Naive thymus-derived CD4-positive, alpha-beta T cell (primary cell): ENCODE measurements around the gene RXRG. TPM values are rescaled to one million over a fixed set of nuclear protein-coding genes. Genes with fewer than 3 reads are reported as not detected.

Experiments
- ATAC-seq: fragments of 150-1000 bp; cut with Tn5 transposase; 2 replicates; pipeline ENCODE4 v1.10.0; 2021; ENCODE audit warnings: mild to moderate bottlenecking, moderate library complexity
- CTCF ChIA-PET: fragments of 350-600 bp; sonication (Branson Sonifier 250); formaldehyde crosslinking; loops from one replicate; lab custom pipeline; 2021; ENCODE audit warnings: antibody characterized with exemption; lab: Charles Lee
- POLR2A ChIA-PET: fragments of 350-600 bp; sonication (Branson Sonifier 250); formaldehyde crosslinking; loops from one replicate; lab custom pipeline; 2021; ENCODE audit warnings: antibody characterized with exemption, inconsistent platforms; lab: Charles Lee
- DNase-seq, 9 donors: peaks; one replicate each; pipeline versions ENCODE4 v3.0.0 to v3.0.0-alpha.2; 2020 to 2022; ENCODE audit warnings: mixed read lengths in 1 of 9
- H3K27ac ChIP-seq: one replicate; pipeline ENCODE4 v1.7.0; 2013; ENCODE audit warnings: mild to moderate bottlenecking, low read depth, low read length, moderate library complexity
- H3K27me3 ChIP-seq, 2 donors: one replicate each; pipeline ENCODE4 v1.7.0; 2013; ENCODE audit warnings: low read length in 2 of 2, mild to moderate bottlenecking in 2 of 2, moderate library complexity in 2 of 2; ENCODE audit not compliant: control insufficient read depth in 2 of 2, insufficient read depth in 2 of 2
- H3K36me3 ChIP-seq, 3 experiments: 1 replicate in 2 of 3; 2 replicates in 1 of 3; pipeline ENCODE4 v1.7.0; 2013; ENCODE audit warnings: low read length in 3 of 3, mild to moderate bottlenecking in 3 of 3, moderate library complexity in 1 of 3; ENCODE audit not compliant: insufficient read depth in 3 of 3, control insufficient read depth in 2 of 3
- H3K4me1 ChIP-seq, 2 donors: one replicate each; pipeline ENCODE4 v1.7.0; 2013; ENCODE audit warnings: low read length in 2 of 2, mild to moderate bottlenecking in 2 of 2, moderate library complexity in 1 of 2; ENCODE audit not compliant: control insufficient read depth in 2 of 2, insufficient read depth in 2 of 2
- H3K4me3 ChIP-seq: 2 replicates; pipeline ENCODE4 v1.7.0; 2013; ENCODE audit warnings: mild to moderate bottlenecking, low read length
- H3K9me3 ChIP-seq, 3 experiments: 1 replicate in 2 of 3; 2 replicates in 1 of 3; pipeline ENCODE4 v1.7.0; 2013; ENCODE audit warnings: low read length in 3 of 3; ENCODE audit not compliant: control insufficient read depth in 2 of 3
- H3K27ac Mint-ChIP-seq, 9 donors: one replicate each; pipeline ENCODE4 v1.8.0; 2020 to 2022; ENCODE audit warnings: mixed read lengths in 9 of 9, mild to moderate bottlenecking in 8 of 9, moderate library complexity in 5 of 9, inconsistent platforms in 2 of 9
- H3K27me3 Mint-ChIP-seq, 5 donors: one replicate each; pipeline ENCODE4 v1.8.0; 2021 to 2022; ENCODE audit warnings: mixed read lengths in 5 of 5, mild to moderate bottlenecking in 1 of 5
- H3K36me3 Mint-ChIP-seq, 5 donors: one replicate each; pipeline ENCODE4 v1.8.0; 2020 to 2022; ENCODE audit warnings: mixed read lengths in 5 of 5, mild to moderate bottlenecking in 3 of 5, inconsistent platforms in 1 of 5
- H3K4me1 Mint-ChIP-seq, 7 donors: one replicate each; pipeline ENCODE4 v1.8.0; 2020 to 2022; ENCODE audit warnings: mixed read lengths in 7 of 7, mild to moderate bottlenecking in 3 of 7, inconsistent platforms in 1 of 7
- H3K4me3 Mint-ChIP-seq, 10 donors: one replicate each; pipeline ENCODE4 v1.8.0; 2020 to 2022; ENCODE audit warnings: mild to moderate bottlenecking in 10 of 10, mixed read lengths in 10 of 10, moderate library complexity in 6 of 10, inconsistent platforms in 2 of 10
- H3K9me3 Mint-ChIP-seq, 11 donors: one replicate each; pipeline ENCODE4 v1.8.0; 2020 to 2022; ENCODE audit warnings: mixed read lengths in 11 of 11, mild to moderate bottlenecking in 4 of 11, inconsistent platforms in 1 of 11, moderate library complexity in 1 of 11
- intact Hi-C, 2 donors: fragments of 100-400 bp; cut with micrococcal nuclease; formaldehyde crosslinking; loops; one replicate each; pipeline ENCODE4 v1.15.1; 2023
- polyA plus RNA-seq, 2 donors: library from polyadenylated mRNA; unstranded; fragments of 300-500 nt; fragmentation: Illumina TruSeq; gene quantifications; one replicate each; pipeline ENCODE4 v1.2.3, GENCODE V29; 2021
- total RNA-seq, 6 experiments: library from RNA in 5 of 6; stranded (reverse) in 5 of 6; gene quantifications; 1 replicate in 5 of 6; 2 replicates in 1 of 6; pipeline ENCODE4 v1.2.3 and lab custom pipeline; 2021 to 2026

RXRG gene
- total RNA-seq = not detected
- not detected for polyA plus RNA-seq
- total RNA-seq (lab: John Stamatoyannopoulos, UW) = not detected

- ChIA-PET CTCF (no interaction called here), POLR2A (no interaction called here)
- Histone ChIP-seq H3K27ac (no peak within 1 kb of the TSS), H3K4me1 (peaks cover 0 to 10% of the 10 kb centered on the region in 2 donors), H3K27me3 (peaks cover 3 to 7% of the 10 kb centered on the region in 2 donors), H3K36me3 (no peaks in the 10 kb centered on the region), H3K4me3 (peak within 1 kb of the TSS; percentile 9), H3K9me3 (no peaks in the 10 kb centered on the region)
- DNase-seq = peak in 5 of 9 donors; percentile 21 to 30 (median 29)
- intact Hi-C loops = no loop called here
- H3K4me1 Mint-ChIP-seq = peaks cover 0 to 3% (median 0%) of the 10 kb centered on the region in 7 donors
- peak within 1 kb of the TSS in 4 of 10 donors; percentile 19 to 49 (median 32) for H3K4me3 Mint-ChIP-seq
- H3K27me3 Mint-ChIP-seq = peaks cover 9 to 53% (median 28%) of the 10 kb centered on the region in 5 donors
- H3K9me3 Mint-ChIP-seq = peaks cover 0 to 3% (median 0%) of the 10 kb centered on the region in 11 donors
- no peak within 1 kb of the TSS for H3K27ac Mint-ChIP-seq
- ATAC-seq = peak; percentile 54
- H3K36me3 Mint-ChIP-seq = no peaks in the 10 kb centered on the region
These were observed at the start of gene RXRG for GRCh38 chr1:165444897-165445370. Gene RXRG, minus strand, starts transcription at chr1:165445126. Its CDS starts 233 bp downstream, at chr1:165444893.

GRCh38 chr1:165492845-165493373, 48.0 kb upstream of the RXRG start:
- no peaks in the 10 kb centered on the region for H3K9me3 ChIP-seq
- no peaks in the 10 kb centered on the region for H3K27me3 ChIP-seq
- H3K36me3 ChIP-seq = no peaks in the 10 kb centered on the region
- H3K4me1 ChIP-seq = no peaks in the 10 kb centered on the region
- Mint-ChIP-seq H3K4me1 (peaks cover 0 to 3% (median 0%) of the 10 kb centered on the region in 7 donors), H3K9me3 (no peaks in the 10 kb centered on the region), H3K36me3 (no peaks in the 10 kb centered on the region), H3K27me3 (peaks cover 0 to 21% (median 18%) of the 10 kb centered on the region in 5 donors), H3K27ac (no peak overlapping the region), H3K4me3 (no peak overlapping the region)
- ChIA-PET POLR2A (no interaction called here), CTCF (no interaction called here)
- no peak overlapping the region for H3K27ac ChIP-seq
- DNase-seq (no peak), ATAC-seq (no peak)
- H3K4me3 ChIP-seq = no peak overlapping the region
- intact Hi-C loops = no loop called here

GRCh38 chr1:165490175-165490574, 45.2 kb upstream of the RXRG start:
- no peaks in the 10 kb centered on the region for H3K9me3 ChIP-seq
- H3K27ac ChIP-seq = no peak overlapping the region
- ChIA-PET POLR2A (no interaction called here), CTCF (no interaction called here)
- ATAC-seq = no peak
- no peak overlapping the region for H3K4me3 Mint-ChIP-seq
- H3K36me3 ChIP-seq = no peaks in the 10 kb centered on the region
- H3K27ac Mint-ChIP-seq = no peak overlapping the region
- H3K4me3 ChIP-seq = no peak overlapping the region
- no peaks in the 10 kb centered on the region for H3K9me3 Mint-ChIP-seq
- H3K27me3 Mint-ChIP-seq = peaks cover under 1 to 33% (median 15%) of the 10 kb centered on the region in 5 donors
- DNase-seq = no peak
- H3K27me3 ChIP-seq = no peaks in the 10 kb centered on the region
- intact Hi-C loops = no loop called here
- peaks cover 0 to 6% (median 0%) of the 10 kb centered on the region in 7 donors for H3K4me1 Mint-ChIP-seq
- H3K4me1 ChIP-seq = no peaks in the 10 kb centered on the region
- H3K36me3 Mint-ChIP-seq = no peaks in the 10 kb centered on the region

- DNase-seq = no peak
- Histone ChIP-seq H3K27me3 (no peaks in the 10 kb centered on the region), H3K36me3 (no peaks in the 10 kb centered on the region), H3K27ac (no peak overlapping the region), H3K9me3 (no peaks in the 10 kb centered on the region), H3K4me3 (no peak overlapping the region), H3K4me1 (no peaks in the 10 kb centered on the region)
- intact Hi-C loops = no loop called here
- Mint-ChIP-seq H3K27me3 (peaks cover 5 to 32% (median 10%) of the 10 kb centered on the region in 5 donors), H3K4me1 (peaks cover 0 to 10% (median 0%) of the 10 kb centered on the region in 7 donors), H3K9me3 (no peaks in the 10 kb centered on the region), H3K27ac (no peak overlapping the region), H3K4me3 (no peak overlapping the region), H3K36me3 (no peaks in the 10 kb centered on the region)
- ChIA-PET POLR2A (no interaction called here), CTCF (interaction anchor here (0.6 kb wide), 1 partner anchor 117 kb away, joined by 3 read pairs; no protein-coding TSS in a partner anchor)
- ATAC-seq = no peak
These were observed 43.0 kb upstream of the RXRG start for GRCh38 chr1:165487921-165488320.

- ChIA-PET CTCF (no interaction called here), POLR2A (interaction anchor here (0.7 kb wide), 1 partner anchor 423 kb away, joined by 3 read pairs; no protein-coding TSS in a partner anchor)
- Mint-ChIP-seq H3K27ac (no peak overlapping the region), H3K4me1 (peaks cover 0 to 19% (median 5%) of the 10 kb centered on the region in 7 donors), H3K9me3 (no peaks in the 10 kb centered on the region), H3K27me3 (peaks cover 4 to 30% (median 10%) of the 10 kb centered on the region in 5 donors), H3K4me3 (no peak overlapping the region), H3K36me3 (no peaks in the 10 kb centered on the region)
- H3K27me3 ChIP-seq = no peaks in the 10 kb centered on the region
- H3K4me1 ChIP-seq = no peaks in the 10 kb centered on the region
- no peak for DNase-seq
- ATAC-seq = no peak
- H3K4me3 ChIP-seq = no peak overlapping the region
- H3K36me3 ChIP-seq = no peaks in the 10 kb centered on the region
- no peaks in the 10 kb centered on the region for H3K9me3 ChIP-seq
- H3K27ac ChIP-seq = no peak overlapping the region
- intact Hi-C loops = no loop called here
These were observed 41.7 kb upstream of the RXRG start for GRCh38 chr1:165486663-165487062.

GRCh38 chr1:165485716-165486115, 40.8 kb upstream of the RXRG start:
- Mint-ChIP-seq H3K4me1 (peaks cover 0 to 19% (median 5%) of the 10 kb centered on the region in 7 donors), H3K27ac (no peak overlapping the region), H3K4me3 (no peak overlapping the region), H3K36me3 (no peaks in the 10 kb centered on the region), H3K27me3 (peaks cover 4 to 34% (median 10%) of the 10 kb centered on the region in 5 donors), H3K9me3 (no peaks in the 10 kb centered on the region)
- Histone ChIP-seq H3K9me3 (no peaks in the 10 kb centered on the region), H3K4me3 (no peak overlapping the region), H3K36me3 (no peaks in the 10 kb centered on the region), H3K27me3 (no peaks in the 10 kb centered on the region), H3K4me1 (no peaks in the 10 kb centered on the region), H3K27ac (no peak overlapping the region)
- no peak for ATAC-seq
- ChIA-PET POLR2A (no interaction called here), CTCF (no interaction called here)
- no peak for DNase-seq
- intact Hi-C loops = no loop called here

- Mint-ChIP-seq H3K36me3 (no peaks in the 10 kb centered on the region), H3K27ac (no peak overlapping the region), H3K4me1 (peaks cover 0 to 19% (median 5%) of the 10 kb centered on the region in 7 donors), H3K4me3 (no peak overlapping the region), H3K27me3 (peaks cover 1 to 34% (median 15%) of the 10 kb centered on the region in 5 donors), H3K9me3 (no peaks in the 10 kb centered on the region)
- Histone ChIP-seq H3K27me3 (no peaks in the 10 kb centered on the region), H3K9me3 (no peaks in the 10 kb centered on the region), H3K36me3 (no peaks in the 10 kb centered on the region), H3K27ac (no peak overlapping the region), H3K4me3 (no peak overlapping the region), H3K4me1 (no peaks in the 10 kb centered on the region)
- no peak for DNase-seq
- ATAC-seq = no peak
- intact Hi-C loops = no loop called here
- ChIA-PET CTCF (no interaction called here), POLR2A (no interaction called here)
These were observed 39.6 kb upstream of the RXRG start for GRCh38 chr1:165484532-165484931.
